NOMO-1 treated with dmso at 0.1 percent for 144 hours (cell line): ENCODE measurements around the gene CSRP2.

Source experiments
- DNase-seq: peaks from one replicate; lab custom pipeline; 2025; ENCODE audit not compliant: unreplicated experiment; lab: John Stamatoyannopoulos, UW

CSRP2 gene

DNA sequence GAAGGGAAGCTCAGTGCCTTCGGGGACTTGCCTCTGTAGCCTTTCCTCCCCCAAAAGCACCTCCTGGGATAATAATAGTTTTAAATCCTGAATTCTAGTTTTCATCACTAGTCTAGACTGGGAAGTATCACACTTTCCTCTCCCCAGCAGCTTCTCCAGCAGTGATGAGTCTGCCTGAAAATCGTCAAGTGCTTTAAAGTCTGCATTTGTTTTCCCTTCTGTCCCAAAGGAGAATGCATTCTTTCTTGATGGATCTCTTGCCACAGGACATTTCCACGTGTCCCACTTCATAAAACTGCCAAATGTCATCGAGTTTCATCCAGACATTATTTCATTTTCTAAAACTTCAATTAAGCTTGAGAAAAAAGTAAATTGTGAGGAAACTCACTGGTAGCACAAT is 15.0 kb downstream of the CSRP2 start:
- DNase-seq, result no peak

DNA sequence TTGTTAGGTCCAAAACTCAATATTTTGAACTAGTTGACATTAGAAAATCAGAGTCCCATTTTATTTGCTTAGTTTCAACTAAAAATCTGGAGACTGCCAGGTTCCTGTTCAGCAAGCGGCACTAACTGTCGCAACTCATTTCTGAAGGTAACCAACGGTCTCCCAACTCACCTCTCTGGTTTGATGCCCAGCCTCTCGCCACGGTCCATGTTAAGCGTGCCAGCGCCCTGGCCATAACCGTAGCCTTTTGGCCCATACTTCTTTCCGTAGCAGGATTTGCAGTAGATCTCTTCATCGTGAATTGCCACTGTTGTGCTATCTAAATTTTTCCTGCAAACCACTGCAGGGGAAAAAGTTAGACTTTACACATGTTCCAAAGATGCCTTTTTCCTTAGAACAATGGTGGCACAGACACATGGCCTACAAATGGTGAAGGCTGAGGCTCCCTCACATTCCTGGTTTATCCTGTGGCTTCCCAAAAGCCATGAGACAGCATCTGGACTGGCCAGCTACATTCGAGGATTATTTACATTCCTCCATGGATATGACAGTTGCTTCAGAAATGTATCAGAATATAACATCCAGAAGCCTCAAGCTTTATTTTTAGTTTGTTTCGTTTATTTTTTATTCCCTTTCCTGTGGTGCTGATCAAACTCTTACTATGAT is 15.7 kb downstream of the CSRP2 start:
- DNase-seq, result no peak

GRCh38 chr12:76860256-76860655 is 18.6 kb downstream of the CSRP2 start:
- DNase-seq, result no peak

DNA sequence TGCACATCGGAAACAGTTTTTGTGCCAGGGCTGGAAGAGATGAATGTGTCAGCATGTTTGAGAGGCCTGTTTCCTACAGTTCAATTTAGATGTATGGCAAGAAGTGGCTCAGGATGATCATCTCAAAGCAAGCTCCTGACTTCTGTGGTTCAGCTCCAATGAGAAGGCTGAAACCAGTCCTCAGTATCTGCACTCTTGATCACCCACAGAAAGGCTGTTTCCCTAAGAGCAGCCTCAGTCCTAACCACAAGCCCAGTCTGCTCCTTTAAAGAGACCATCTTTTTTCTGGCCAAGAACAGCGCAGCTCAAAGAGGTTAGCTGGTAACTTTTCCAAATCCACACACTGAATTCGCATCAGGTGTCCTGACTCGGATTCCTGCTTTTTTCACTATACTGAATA is 19.2 kb downstream of the CSRP2 start:
- no peak for DNase-seq

DNA sequence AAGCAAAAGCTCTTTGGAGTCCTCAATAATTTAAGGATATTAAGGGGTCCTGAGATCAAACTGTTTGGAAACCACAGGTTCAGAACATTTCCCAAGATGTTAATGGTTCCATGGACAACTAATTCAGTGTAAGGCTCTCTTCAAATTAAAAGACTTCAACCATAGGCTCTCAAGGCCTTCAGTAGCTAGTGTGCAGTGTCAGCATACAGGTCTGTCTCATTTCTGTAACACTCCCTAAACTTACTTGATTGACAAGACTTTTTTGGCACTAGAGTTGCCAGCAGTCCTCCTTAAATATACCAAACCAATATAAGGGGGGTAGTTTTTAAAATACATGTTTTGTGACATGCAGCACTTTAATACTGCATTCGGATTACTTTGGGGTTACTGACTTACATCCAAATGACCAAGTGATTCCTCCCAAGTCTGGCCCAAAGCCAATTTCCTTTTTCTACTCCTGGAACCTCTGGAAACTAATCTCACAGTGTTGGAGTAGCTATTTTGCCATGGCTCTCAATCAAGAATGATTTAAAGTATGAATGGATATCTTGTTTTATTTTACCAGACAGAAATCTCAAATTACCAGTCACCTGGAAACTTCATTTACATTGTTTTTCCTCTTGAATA is 22.7 kb downstream of the CSRP2 start:
- DNase-seq, result no peak

- DNase-seq, result no peak
Observed at GRCh38 chr12:76855271-76855670, 23.5 kb downstream of the CSRP2 start.

DNA sequence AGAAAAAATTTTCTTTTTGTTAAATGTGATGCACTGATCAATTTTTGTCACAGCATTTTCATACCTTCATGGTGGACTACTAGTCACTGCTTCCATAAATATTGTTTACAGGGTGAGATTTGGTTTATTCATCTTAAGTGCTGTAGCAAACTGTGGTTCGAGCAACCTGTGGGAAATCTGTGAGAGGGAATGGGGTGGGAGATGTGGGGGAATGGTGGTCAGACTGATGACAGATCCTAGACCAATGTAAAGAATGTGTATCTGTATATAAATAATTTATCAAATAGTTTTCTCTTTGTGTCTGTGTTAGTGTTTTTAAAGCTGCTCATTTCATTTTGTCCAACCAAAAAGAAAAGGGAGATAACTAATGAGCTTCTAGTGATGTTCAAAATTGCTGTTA is 26.7 kb downstream of the CSRP2 start:
- DNase-seq, result no peak

- DNase-seq, result no peak
Observed at GRCh38 chr12:76848132-76848531, 30.7 kb downstream of the CSRP2 start.

GRCh38 chr12:76847260-76847659 is 31.6 kb downstream of the CSRP2 start:
- DNase-seq, result no peak

GRCh38 chr12:76836633-76837032 is 42.2 kb downstream of the CSRP2 start:
- DNase-seq, result no peak

GRCh38 chr12:76830436-76830835 is 48.4 kb downstream of the CSRP2 start:
- DNase-seq, result no peak

- no peak for DNase-seq
Observed at GRCh38 chr12:76820888-76821482, 57.8 kb downstream of the CSRP2 start.

DNA sequence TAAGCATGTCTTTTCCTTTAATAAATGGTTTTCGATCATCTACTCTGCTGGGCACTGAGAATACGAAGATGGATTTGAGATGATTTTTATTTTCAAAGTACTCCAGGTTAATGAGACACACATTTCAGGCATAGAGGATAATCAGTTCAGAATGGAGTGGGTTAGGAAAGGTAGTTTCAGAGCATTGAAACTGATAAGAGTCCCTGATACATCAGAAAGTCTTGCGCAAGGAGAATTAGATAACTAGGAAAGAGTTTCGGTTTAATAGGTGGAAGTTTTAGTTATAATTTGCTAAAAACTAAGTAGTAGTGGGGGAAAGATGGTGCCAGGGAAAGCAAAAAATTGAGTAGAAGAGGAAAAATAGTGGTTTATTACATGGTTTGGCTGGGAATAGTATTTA is 64.8 kb downstream of the CSRP2 start:
- no peak for DNase-seq

- DNase-seq, result no peak
Observed at GRCh38 chr12:76813265-76813664, 65.6 kb downstream of the CSRP2 start.

DNA sequence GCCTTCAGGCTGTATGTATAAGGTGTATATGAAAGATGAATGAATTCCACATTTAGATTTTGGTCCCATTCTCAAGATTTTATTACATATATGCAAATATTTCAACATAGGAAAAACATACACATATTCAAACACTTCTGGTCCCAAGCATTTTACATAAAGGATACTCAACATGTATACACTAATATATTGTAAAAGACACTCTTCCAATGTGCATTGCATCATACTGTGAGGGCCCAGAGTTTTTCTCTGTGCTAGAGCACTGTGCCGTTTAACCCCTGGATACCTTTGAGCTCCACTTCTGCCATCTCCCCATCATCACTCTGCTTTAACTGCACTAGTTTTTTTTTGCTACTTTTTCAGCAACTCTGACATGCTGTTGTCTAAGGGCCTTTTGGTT is 66.8 kb downstream of the CSRP2 start:
- DNase-seq, result no peak

DNA sequence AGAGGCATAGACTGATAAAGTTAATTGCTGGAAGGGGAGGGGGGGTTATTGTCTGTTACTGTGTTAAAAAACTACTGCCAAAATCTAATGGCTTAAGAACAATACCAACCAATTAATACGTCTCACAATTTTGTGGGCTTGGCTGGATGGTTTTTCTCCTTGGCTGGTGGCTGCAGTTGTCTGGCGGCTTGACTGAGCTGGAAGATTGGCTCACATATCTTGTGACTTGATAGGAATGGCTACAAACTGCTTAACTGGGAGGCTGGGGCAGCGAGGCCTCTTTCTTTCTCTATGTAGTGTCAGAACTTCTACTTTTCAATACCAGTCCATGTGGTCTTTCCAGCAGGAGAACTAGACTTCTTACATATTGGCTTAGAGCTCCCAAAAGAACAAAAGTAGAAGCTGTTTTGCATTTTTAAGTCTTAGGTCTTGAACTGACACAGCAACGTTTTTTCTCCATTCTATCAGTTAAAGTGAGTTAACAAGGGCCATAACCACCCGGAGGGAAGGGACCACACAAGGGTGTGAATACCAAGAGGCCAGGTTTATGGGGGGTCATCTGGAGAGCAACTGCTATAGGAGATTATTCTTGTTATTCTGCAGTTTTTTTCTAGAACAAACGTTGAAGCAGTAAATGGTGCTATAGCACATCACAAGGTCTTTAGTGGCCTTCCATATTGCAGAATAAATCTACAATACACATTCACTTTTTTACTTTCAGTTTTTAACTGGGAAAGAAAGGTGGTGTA is 68.0 kb downstream of the CSRP2 start:
- DNase-seq, result no peak
